GM12878 (cell line): Measurements from ENCODE around the gene PIP4K2A. TPM values are rescaled to one million over a fixed set of nuclear protein-coding genes. Genes with fewer than 3 reads are reported as not detected.

Source experiments
- ATAC-seq: fragments of 200-7000 bp; cut with Tn5 transposase; 3 replicates; pipeline ENCODE4 v1.9.1; 2020; ENCODE audit warnings: mild to moderate bottlenecking, moderate library complexity
- BruUV-seq: library from RNA; stranded (reverse); fragments of 400-500 nt; replicated peaks from 2 replicates; lab custom pipeline; 2021; lab: Mats Ljungman, UMichigan
- CTCF ChIA-PET: fragments of 300-600 bp; sonication (Branson Sonifier 250); formaldehyde crosslinking; extraction: SDS; loops from one replicate; lab custom pipeline; 2021; ENCODE audit warnings: inconsistent platforms; lab: Yijun Ruan, JAX
- POLR2A ChIA-PET: fragments of 350-600 bp; formaldehyde crosslinking; extraction: SDS; loops from one replicate; lab custom pipeline; 2021; ENCODE audit warnings: inconsistent platforms; lab: Charles Lee
- RAD21 ChIA-PET: fragments of 300-600 bp; sonication (Branson Sonifier 250); formaldehyde crosslinking; loops from one replicate; lab custom pipeline; 2023; ENCODE audit warnings: antibody characterized with exemption; ENCODE audit not compliant: unreplicated experiment; lab: Charles Lee
- SMC1A ChIA-PET: fragments of 300-600 bp; sonication (Branson Sonifier 250); formaldehyde crosslinking; loops from one replicate; lab custom pipeline; 2023; ENCODE audit not compliant: unreplicated experiment, uncharacterized antibody; lab: Charles Lee
- DNase-seq: peaks from one replicate; pipeline ENCODE4 v3.0.0-alpha.2; 2011; ENCODE audit warnings: low read depth, low spot score
- FAIRE-seq: peaks from 3 replicates; lab custom pipeline; 2011; peaks lifted over from hg19 to GRCh38; lab: Jason Lieb, UNC
- H2AFZ ChIP-seq: 2 replicates; pipeline ENCODE4 v1.6.0; 2011; ENCODE audit warnings: low read depth, low read length, control low read depth; ENCODE audit not compliant: control insufficient read depth
- H3K27ac ChIP-seq: 2 replicates; pipeline ENCODE4 v1.5.1; 2011; ENCODE audit warnings: control low read depth; ENCODE audit not compliant: control insufficient read depth, insufficient read depth
- H3K27me3 ChIP-seq, 2 experiments: replicated peaks in 1 of 2; 2 replicates each; pipeline versions ENCODE4 v1.6.0 to v1.6.1; 2011; ENCODE audit warnings: low read length in 1 of 2; ENCODE audit not compliant: control insufficient read depth in 2 of 2, insufficient read depth in 2 of 2
- H3K36me3 ChIP-seq, 2 experiments: 2 replicates each; pipeline ENCODE4 v1.5.1; 2011; ENCODE audit warnings: low read length in 1 of 2; ENCODE audit not compliant: control insufficient read depth in 2 of 2, insufficient read depth in 2 of 2
- H3K4me1 ChIP-seq: 2 replicates; pipeline ENCODE4 v1.6.1; 2011; ENCODE audit warnings: mild to moderate bottlenecking, low read length, moderate library complexity, mixed read lengths; ENCODE audit not compliant: control insufficient read depth, insufficient read depth
- H3K4me2 ChIP-seq: 2 replicates; pipeline ENCODE4 v1.6.0; 2011; ENCODE audit warnings: control low read depth; ENCODE audit not compliant: control insufficient read depth, insufficient read depth
- H3K4me3 ChIP-seq: fragments of 200-600 bp; sonication (generic); 2 replicates; pipeline ENCODE4 v1.5.1; 2016
- H3K79me2 ChIP-seq: 2 replicates; pipeline ENCODE4 v1.6.0; 2011; ENCODE audit warnings: low read length; ENCODE audit not compliant: control insufficient read depth, insufficient read depth
- H3K9ac ChIP-seq: 2 replicates; pipeline ENCODE4 v1.8.0; 2011; ENCODE audit warnings: low read length, control low read depth, mixed read lengths; ENCODE audit not compliant: control insufficient read depth, insufficient read depth
- H3K9me3 ChIP-seq: replicated peaks from 3 replicates; pipeline ENCODE4 v1.5.1; 2011; ENCODE audit warnings: mild to moderate bottlenecking, low read length; ENCODE audit not compliant: control insufficient read depth, insufficient read depth
- H4K20me1 ChIP-seq: 2 replicates; pipeline ENCODE4 v1.6.0; 2011; ENCODE audit not compliant: control insufficient read depth, insufficient read depth
- ATF7 ChIP-seq: fragments of 450-650 bp; IDR thresholded peaks from 2 replicates; pipeline ENCODE4 v1.6.1; 2016; ENCODE audit warnings: low read depth, mild to moderate bottlenecking
- FOS ChIP-seq: IDR thresholded peaks from 3 replicates; pipeline ENCODE4 v1.6.1; 2011; ENCODE audit warnings: borderline replicate concordance; ENCODE audit not compliant: insufficient read length; ENCODE audit errors: extremely low read depth
- MAX ChIP-seq: IDR thresholded peaks from 2 replicates; pipeline ENCODE4 v1.6.1; 2012; ENCODE audit warnings: low read depth, low read length, improper control_type of control experiment
- NKRF ChIP-seq: fragments of 450-650 bp; conservative IDR thresholded peaks from 2 replicates; pipeline ENCODE4 v1.6.1; 2017; ENCODE audit warnings: mild to moderate bottlenecking, moderate library complexity
- PBX3 ChIP-seq: IDR thresholded peaks from 2 replicates; pipeline ENCODE4 v1.6.1; 2011; ENCODE audit warnings: mild to moderate bottlenecking, low read depth, low read length, moderate library complexity; ENCODE audit not compliant: insufficient replicate concordance
- POLR2AphosphoS5 ChIP-seq: IDR thresholded peaks from 2 replicates; pipeline ENCODE4 v1.6.1; 2011; ENCODE audit warnings: mild to moderate bottlenecking, low read length, inconsistent platforms
- SMARCA5 ChIP-seq: fragments of 450-650 bp; IDR thresholded peaks from 2 replicates; pipeline ENCODE4 v1.6.1; 2017; ENCODE audit warnings: mild to moderate bottlenecking
- SUZ12 ChIP-seq: fragments of 200-600 bp; sonication (generic); IDR thresholded peaks from one replicate; pipeline ENCODE4 v1.6.1; 2018; ENCODE audit warnings: antibody characterized with exemption, mild to moderate bottlenecking; ENCODE audit not compliant: unreplicated experiment
- YY1 ChIP-seq: IDR thresholded peaks from 2 replicates; pipeline ENCODE4 v1.6.1; 2011; ENCODE audit warnings: low read depth, mild to moderate bottlenecking, low read length
- ZBED1 ChIP-seq: IDR thresholded peaks from 2 replicates; pipeline ENCODE4 v1.6.1; 2016; ENCODE audit warnings: borderline replicate concordance
- WGBS: methylation state at CpG from one replicate; pipeline ENCODE4 v1.1.6; 2016; ENCODE audit warnings: low lambda C conversion rate; ENCODE audit not compliant: insufficient replicate concordance, insufficient coverage; ENCODE audit errors: missing lambda C conversion rate; 5-methylcytosine and 5-hydroxymethylcytosine counted together
- in situ Hi-C: fragments of 300-500 bp; cut with MboI; formaldehyde crosslinking; loops from 9 replicates; pipeline ENCODE4 v1.14.3; 2018; ENCODE audit warnings: mixed read lengths
- intact Hi-C: fragments of 100-400 bp; cut with micrococcal nuclease; formaldehyde crosslinking; loops from one replicate; pipeline ENCODE4 v1.14.2; 2022; ENCODE audit not compliant: unreplicated experiment
- polyA plus RNA-seq, 11 experiments: library from polyadenylated mRNA; depleted of rRNA in 4 of 11; unstranded in 6 of 11; stranded (reverse) in 5 of 11; fragments of >200 nt; fragmentation: Nextera tagmentation in 4 of 11; fragmentation: Illumina TruSeq in 1 of 11; extraction: Ambion mirVana in 4 of 11; extraction: Trizol in 1 of 11; gene quantifications; 1 replicate in 1 of 11; 2 replicates in 10 of 11; pipeline versions ENCODE4 v1.2.1 to v1.2.3, GENCODE V29; 2011 to 2016; ENCODE audit warnings: inconsistent platforms in 2 of 11, missing spikeins in 2 of 11, low read depth in 1 of 11
- total RNA-seq, 4 experiments: library from RNA; depleted of rRNA in 3 of 4; stranded (reverse); fragments of >200 nt in 3 of 4; fragmentation: Illumina TruSeq in 1 of 4; extraction: Trizol in 1 of 4; gene quantifications; 2 replicates each; pipeline versions ENCODE4 v1.2.1 to v1.2.3, GENCODE V29; 2013 to 2021

The PIP4K2A gene
- total and polyA plus RNA-seq, 10 of the 15 experiments (the other 5 are each of a cell fraction or from before 2014, with no cell fraction given): 54.3 to 139 (median 84.4) TPM

- FAIRE-seq (no peak), ATAC-seq (no peak), DNase-seq (no peak)
- H3K4me1 ChIP-seq: no peaks in the 10 kb centered on the region
- no peaks in the 10 kb centered on the region for H4K20me1 ChIP-seq
- no peak overlapping the region for H3K9ac ChIP-seq
- H3K79me2 ChIP-seq: no peaks in the 10 kb centered on the region
- H3K27ac ChIP-seq: no peak overlapping the region
- ChIA-PET RAD21 (no interaction called here), SMC1A (interaction anchor here (0.5 to 1.6 kb wide), 4 partner anchors 12 to 1008 kb away, joined by 3 to 7 read pairs (median 3); no protein-coding TSS in a partner anchor), CTCF (interaction anchor here (0.6 kb wide), 2 partner anchors 64 to 1640 kb away, joined by 3 to 4 read pairs; no protein-coding TSS in a partner anchor), POLR2A (no interaction called here)
- in situ Hi-C loops (no loop called here), intact Hi-C loops (no loop called here)
- H3K27me3 ChIP-seq: no peaks in the 10 kb centered on the region
- TF ChIP-seq PBX3 (no peak), NKRF (no peak)
- H2AFZ ChIP-seq: no peak overlapping the region
- BruUV-seq: no TSS peak
- no peaks in the 10 kb centered on the region for H3K36me3 ChIP-seq
- no peak overlapping the region for H3K4me3 ChIP-seq
- H3K4me2 ChIP-seq: no peak overlapping the region
- no peaks in the 10 kb centered on the region for H3K9me3 ChIP-seq
Measured at GRCh38 chr10:22736134-22736533, 21.8 kb upstream of the PIP4K2A start.

GRCh38 chr10:22733992-22734391, 19.6 kb upstream of the PIP4K2A start:
- ATAC-seq: no peak
- Histone ChIP-seq H2AFZ (no peak overlapping the region), H3K36me3 (no peaks in the 10 kb centered on the region), H3K79me2 (no peaks in the 10 kb centered on the region), H4K20me1 (no peaks in the 10 kb centered on the region), H3K4me3 (no peak overlapping the region), H3K9me3 (no peaks in the 10 kb centered on the region), H3K27ac (no peak overlapping the region), H3K9ac (no peak overlapping the region), H3K4me1 (no peaks in the 10 kb centered on the region), H3K4me2 (no peak overlapping the region), H3K27me3 (no peaks in the 10 kb centered on the region)
- no peak for FAIRE-seq
- intact Hi-C loops: no loop called here
- no peak for TF ChIP-seq SMARCA5
- TF ChIP-seq ATF7: no peak
- no peak for TF ChIP-seq FOS
- TF ChIP-seq POLR2AphosphoS5: no peak
- TF ChIP-seq SUZ12: no peak
- no peak for TF ChIP-seq MAX
- no peak for TF ChIP-seq YY1
- no peak for TF ChIP-seq ZBED1
- POLR2A ChIA-PET: no interaction called here
- in situ Hi-C loops: no loop called here
- no TSS peak for BruUV-seq
- WGBS: 53% methylated on average over 3 of the region's 3 CpGs
- RAD21 ChIA-PET: no interaction called here
- SMC1A ChIA-PET: no interaction called here
- no peak for DNase-seq
- CTCF ChIA-PET: no interaction called here
